ENCODE measurements around the gene KCNQ4.

KCNQ4 gene

DNA sequence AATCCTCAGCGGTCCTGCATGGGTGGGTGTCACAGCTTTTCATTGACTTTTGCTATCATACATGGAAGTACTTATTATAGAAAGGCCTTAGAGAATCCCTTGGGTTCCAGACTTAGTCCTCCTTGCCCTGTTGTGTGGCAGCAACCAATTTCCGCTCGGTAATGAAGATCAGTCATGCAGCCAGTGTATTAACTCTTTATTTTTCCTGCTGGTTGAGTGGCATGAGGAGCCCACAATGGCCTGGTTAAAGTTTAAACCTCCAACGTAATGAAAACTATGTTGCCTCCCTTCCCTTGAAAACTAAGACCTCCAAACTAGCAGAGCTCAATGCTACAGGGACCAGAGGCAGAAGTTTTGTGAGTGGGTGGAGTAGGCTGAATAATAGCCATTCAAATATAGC is 58.6 kb downstream of the KCNQ4 start:
- DNase-seq: no peak

DNA sequence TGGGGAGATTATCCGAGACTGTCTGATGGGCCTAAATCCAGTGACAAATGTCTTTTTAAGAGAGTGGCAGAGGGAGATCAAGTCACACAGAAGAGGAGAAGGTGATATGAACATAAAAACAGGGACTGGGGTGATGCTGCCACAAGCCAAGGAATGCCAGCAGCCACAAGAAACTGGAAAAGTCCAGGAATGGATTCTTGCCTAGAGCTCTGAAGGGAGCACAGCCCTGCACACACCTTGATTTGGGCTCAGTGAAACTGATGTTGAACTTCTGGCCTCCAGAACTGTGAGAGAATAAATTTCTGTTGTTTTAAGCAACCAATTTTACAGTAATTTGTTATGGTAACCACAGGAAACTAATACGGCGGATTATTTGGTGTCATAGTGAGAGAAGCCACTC is 59.1 kb downstream of the KCNQ4 start:
- DNase-seq: no peak

GRCh38 chr1:40844079-40844478 is 60.5 kb downstream of the KCNQ4 start:
- no peak for DNase-seq

GRCh38 chr1:40844887-40845878 is 61.6 kb downstream of the KCNQ4 start:
- DNase-seq: no peak

- DNase-seq: no peak
Measured at GRCh38 chr1:40845895-40846294, 62.3 kb downstream of the KCNQ4 start.

DNA sequence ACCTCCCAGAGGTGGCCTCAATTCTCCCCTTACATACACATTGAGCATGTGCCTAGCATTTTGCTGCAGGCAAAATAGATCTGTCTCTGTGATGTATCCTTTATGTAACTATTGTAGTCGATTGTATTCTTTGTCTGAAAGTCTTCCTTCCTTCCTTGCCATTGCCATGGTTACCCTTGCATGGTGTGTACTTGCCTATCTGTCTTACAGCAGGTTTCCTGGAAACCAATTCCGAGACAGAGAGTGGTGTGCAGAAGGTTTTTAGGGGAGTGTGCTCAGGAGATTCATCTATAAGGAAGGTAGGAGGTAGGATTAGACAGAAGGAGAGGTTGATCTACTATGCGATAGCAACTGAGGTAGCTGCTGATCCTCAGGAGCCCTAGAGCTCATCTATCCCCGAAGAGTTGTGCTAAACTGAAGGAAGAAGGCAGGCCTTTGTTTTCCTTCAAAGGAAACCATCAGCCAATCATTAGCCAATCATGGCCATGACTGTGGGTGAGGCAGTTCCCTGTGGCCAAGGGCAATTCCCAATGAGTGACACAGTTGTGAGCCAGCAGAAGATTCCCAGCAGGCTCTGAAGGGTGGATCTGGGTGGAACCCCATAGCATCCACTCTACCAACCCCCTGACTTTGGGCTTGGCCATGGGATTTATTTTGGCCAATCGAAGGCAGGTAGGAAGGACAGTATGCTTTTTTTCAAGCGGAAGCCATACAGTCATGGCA is 63.6 kb downstream of the KCNQ4 start:
- no peak for DNase-seq

GRCh38 chr1:40848530-40849189 is 65.1 kb downstream of the KCNQ4 start:
- DNase-seq: peak; percentile 39

- DNase-seq: peak; percentile 71 to 72
Measured at GRCh38 chr1:40849801-40850592, 66.4 kb downstream of the KCNQ4 start.

DNA sequence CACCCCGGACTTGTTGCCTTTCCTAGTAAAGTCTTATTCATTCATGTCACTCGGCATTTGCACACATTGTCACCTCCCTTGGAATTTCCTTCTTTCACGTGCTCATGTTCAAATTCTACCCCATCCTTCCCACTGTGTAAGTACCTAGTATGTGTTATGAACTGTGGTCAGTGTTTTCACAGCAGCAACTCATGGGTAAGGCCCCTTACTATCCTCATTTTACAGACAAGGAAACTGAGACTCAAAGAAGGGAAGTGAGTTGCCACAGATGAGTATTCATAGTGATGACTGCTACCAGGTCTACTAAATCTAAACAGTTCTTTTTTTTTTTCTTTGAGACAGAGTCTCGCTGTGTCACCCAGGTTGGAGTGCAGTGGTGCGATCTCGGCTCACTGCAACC is 68.1 kb downstream of the KCNQ4 start:
- DNase-seq: no peak

DNA sequence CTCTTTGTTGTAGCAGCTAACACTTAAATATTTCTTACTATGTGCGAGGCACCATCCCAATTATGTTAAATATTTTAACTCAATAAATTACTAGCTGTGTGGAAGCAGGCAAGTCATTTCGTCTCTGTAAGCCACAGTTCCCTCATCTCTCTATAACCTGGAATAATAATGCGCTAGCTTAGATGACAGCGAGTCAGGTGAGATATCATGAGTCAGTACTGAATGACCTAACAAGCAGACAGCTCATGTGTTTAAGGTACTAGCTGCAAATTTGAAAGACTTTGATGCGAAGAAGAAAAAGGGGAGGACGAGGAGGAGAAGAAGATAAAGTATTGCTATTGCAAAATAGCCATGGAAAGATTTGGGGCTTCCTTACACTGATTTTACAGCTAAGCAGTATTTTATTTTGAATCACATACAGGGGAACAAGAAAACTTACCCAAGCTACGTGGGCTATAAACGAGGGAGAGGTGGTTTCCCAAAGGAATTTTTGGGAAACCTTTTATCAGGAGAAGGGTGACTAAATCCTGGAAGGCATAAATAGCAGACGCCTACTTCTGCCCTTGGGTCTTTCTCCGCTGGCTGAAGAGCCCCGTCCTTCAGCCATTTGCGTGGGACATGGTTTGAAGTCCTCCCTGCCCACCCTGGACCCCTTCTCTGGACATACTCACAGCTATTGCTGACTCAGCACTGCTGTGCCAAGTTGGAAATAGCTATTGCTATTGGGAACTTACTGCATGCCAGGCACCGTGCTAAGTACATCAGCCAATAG is 69.7 kb downstream of the KCNQ4 start:
- no peak for DNase-seq

GRCh38 chr1:40853885-40854170 is 70.2 kb downstream of the KCNQ4 start:
- DNase-seq: no peak

- DNase-seq: no peak
Measured at GRCh38 chr1:40855513-40855912, 71.9 kb downstream of the KCNQ4 start.

DNA sequence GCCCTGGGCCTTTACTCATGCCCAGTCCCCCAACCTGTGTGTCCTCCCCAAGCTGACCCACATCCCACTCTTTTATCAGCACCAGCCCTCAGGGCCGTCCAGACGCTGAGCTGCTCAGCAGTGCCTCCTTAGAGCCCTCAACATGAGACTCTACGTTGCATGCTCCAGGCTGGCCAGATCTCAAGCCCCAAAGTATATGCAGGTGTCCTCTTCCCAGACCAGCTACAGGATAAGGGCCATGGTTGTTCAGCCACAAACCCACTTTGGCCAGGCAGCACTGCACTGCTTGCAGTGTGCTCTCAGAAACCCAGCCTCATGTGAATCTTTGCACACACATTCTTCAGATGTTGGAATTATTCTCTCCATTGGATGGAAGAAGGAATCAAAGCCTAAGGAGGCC is 72.5 kb downstream of the KCNQ4 start:
- no peak for DNase-seq

- no peak for DNase-seq
Measured at GRCh38 chr1:40856656-40857302, 73.2 kb downstream of the KCNQ4 start.

DNA sequence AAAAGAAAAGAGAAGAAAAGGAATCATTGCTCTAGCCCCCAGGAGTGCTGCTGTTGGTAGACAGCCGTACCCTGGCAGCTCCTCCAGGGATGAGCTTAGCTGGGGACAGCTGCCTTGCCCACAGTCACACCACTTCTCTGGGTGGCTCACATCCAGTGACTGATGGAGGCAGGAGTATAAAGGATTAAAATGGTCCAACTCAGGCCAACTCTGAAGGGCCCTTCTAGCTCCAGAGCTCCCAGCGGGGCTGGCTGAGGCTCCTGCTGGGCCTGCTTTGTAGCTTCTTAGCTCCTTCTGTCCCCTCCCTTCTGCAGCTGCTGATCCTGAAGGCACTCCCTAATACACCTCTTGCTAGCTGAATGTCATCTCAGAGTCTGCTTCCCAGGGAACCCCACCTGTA is 74.2 kb downstream of the KCNQ4 start:
- DNase-seq: no peak

DNA sequence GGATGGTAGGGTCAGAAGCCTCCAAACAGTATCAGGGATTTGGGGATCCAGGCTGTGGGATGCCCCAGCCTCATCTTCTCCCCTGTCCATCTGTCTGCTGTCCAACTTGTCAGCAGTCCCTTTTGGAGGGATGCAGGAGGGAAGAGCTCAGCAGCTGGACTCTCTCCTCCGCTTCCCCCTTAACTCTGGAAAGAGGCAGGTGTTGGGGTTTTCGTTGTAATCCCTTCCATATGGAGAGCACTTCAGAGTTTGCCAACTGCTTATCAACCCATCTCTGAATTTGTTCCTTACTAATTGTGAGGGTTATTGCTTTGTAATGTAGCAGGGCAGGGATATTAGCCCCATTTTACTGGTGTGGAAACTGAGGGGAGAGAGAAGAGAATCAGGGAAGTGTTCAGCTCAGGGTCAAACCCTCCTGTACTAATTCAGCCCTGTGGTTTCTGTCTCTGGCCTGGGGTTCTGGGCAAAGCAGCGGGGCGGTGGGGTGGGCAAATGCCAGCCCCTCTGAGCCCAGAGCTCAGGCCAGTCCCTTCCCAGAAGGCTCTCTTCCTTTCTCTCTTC is 75.3 kb downstream of the KCNQ4 start:
- no peak for DNase-seq

DNA sequence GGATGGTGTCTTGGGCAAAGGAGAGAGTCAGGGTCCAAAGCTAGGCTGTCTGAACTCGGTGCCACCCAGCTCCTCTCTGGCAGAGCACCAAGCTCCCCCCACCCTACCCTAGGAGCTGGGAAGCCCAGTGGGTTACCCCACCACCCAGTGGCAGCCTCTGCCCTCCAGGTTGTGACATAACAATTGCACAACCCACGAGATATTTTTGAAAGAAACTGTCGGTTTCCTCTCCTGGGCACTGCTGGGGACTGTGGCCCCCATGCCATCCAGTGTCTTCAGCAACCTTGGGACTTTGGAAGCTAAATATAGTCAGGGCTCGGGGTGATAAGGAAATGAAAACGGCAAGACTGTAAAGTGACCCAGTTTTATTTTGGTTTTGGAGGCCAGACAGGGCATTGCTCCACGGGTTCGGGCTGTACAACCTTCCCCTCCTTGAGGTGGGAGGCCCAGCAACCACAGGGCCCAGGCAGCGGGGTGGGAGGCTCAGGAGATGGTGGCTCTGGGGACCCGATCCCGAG is 77.2 kb downstream of the KCNQ4 start:
- DNase-seq: peak; percentile 80 to 89

DNA sequence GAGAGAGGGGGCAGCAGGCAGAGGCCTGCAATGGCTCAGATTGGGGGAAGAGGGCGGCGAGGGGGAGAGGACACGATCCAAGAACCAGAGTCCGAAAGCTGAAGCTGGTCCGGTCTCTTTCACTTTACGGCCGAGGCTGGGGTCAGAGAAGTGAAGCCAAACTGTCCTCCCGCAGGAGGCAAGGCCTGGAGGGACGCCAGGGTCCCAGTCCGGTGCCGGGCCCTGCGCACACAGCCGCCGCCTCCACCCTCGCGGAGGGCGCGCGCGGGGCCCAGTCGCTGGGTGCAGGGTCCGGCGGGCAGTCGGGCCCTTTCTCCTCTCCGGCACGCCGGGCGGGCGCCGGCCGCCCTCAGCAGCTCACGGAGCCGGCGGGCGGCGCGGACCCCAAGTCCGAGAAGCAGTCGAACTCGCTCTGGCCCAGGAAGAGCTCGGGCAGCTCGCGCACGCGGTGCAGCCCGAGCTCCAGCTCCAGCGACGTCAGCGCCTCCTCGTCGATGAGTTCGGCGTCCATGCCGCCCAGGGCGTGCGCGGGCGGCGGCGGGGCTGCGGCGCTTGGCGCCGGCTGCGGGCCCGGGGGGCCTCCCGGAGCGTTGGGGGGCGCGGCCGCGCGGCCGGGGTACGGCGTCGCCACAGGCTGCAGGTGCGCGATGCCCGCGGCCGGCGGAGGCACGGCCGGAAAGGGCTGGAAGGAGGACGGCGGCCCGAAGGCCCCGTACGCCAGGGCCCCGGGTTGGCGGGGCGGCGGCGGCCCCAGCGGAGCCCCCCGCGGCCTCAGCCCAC is 77.8 kb downstream of the KCNQ4 start:
- no peak for DNase-seq

DNA sequence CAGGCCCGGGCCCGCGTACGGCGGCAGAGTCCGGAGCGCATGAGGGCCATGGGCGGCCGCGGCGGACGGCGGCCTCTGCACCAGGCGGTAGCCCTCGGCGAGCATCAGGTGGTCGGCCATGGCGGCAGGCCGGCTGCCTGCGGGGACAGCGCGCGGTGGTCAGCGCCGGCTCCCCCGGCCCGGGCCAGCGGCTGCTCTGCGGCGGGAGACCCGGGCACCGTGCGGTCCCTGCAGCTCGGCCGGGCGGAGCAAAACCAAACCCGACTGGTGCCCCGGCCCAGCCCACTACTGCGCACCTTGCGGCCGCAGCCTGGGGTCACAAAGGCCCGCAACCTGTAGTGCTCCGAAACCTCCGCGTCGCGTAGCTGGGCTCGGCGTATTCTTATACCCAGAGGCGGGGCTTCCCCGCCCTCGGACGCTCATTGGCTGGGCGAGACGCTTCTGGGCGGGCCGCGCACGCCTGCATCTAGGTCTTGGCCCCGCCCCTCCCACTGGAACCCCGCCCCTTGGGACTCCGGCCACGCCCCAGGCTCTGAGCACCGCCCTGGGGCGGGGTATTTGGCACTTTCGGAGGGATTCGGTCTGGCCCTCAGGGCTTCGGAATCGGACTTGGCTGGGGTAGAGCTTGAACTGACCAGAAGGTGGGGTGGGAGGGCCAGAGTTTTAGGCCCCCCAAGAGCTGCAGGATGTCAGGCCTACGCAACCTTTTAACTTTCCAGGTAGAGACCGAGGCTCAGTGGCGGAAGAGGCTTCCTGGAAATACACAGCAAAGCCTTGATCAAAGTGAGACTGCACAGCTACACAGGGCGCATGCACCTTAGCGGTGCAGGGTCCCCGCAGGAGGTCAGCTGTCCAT is 78.6 kb downstream of the KCNQ4 start, which contains the start of gene CITED4:
TSS of gene CITED4 (minus strand) at position 356 of the 856 bp plus-strand sequence. CDS start at position 120, 236 bp downstream.
- peak; percentile 71 for DNase-seq
